ENCODE results near the gene PF4V1. TPM values are rescaled to one million over a fixed set of nuclear protein-coding genes. Genes with fewer than 3 reads are reported as not detected.
A peak's percentile ranks its signal among the peaks of the same experiment; 100 is the strongest.

Gene PF4V1
- total and polyA plus RNA-seq, 8 donors, result not detected

DNA sequence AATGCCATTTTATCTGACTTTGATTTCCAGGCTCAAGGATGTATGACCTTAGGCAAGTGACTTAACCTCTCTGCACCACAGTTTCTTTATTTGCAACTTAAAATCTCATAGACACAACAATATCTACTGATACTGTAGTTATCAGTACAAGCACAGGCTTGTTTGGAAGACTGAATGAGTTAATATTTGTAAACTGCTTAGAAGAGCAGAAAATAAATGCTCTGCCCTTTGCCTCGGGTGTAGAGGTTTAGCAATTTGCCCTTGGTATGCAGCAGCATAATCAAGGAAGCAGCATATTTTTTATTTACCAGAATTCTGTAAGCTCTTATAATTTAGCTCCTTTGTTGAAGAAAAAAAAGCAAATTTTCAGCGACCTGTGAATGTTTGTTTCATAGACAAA is 13.2 kb downstream of the PF4V1 start:
- TF ChIP-seq EP300 (IDR thresholded peaks at IDR 0.05) (no peak), POLR2AphosphoS5 (IDR thresholded peaks at IDR 0.05) (no peak), POLR2A (IDR thresholded peaks at IDR 0.05) (no peak)
- TF ChIP-seq, protein P1, sequence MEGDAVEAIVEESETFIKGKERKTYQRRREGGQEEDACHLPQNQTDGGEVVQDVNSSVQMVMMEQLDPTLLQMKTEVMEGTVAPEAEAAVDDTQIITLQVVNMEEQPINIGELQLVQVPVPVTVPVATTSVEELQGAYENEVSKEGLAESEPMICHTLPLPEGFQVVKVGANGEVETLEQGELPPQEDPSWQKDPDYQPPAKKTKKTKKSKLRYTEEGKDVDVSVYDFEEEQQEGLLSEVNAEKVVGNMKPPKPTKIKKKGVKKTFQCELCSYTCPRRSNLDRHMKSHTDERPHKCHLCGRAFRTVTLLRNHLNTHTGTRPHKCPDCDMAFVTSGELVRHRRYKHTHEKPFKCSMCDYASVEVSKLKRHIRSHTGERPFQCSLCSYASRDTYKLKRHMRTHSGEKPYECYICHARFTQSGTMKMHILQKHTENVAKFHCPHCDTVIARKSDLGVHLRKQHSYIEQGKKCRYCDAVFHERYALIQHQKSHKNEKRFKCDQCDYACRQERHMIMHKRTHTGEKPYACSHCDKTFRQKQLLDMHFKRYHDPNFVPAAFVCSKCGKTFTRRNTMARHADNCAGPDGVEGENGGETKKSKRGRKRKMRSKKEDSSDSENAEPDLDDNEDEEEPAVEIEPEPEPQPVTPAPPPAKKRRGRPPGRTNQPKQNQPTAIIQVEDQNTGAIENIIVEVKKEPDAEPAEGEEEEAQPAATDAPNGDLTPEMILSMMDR (IDR thresholded peaks at IDR 0.05), result no peak
- 33 to 42% (median 39%) methylated on average over 2 of the region's 2 CpGs for WGBS, 5 donors
- peaks cover 0 to 10% (median 8%) of the 10 kb centered on the region in 3 donors for H3K27me3 ChIP-seq
- intact Hi-C loops (cut with DNase I; ENCODE audit: low total_unique reads), result no loop called here
- no peak overlapping the region for H3K4me3 ChIP-seq
- no peaks in the 10 kb centered on the region for H3K36me3 ChIP-seq
- H3K27ac ChIP-seq, result no peak overlapping the region
- H3K9me3 ChIP-seq, result no peaks in the 10 kb centered on the region
- no peak for DNase-seq
- H3K4me1 ChIP-seq, result peaks cover 3 to 20% (median 18%) of the 10 kb centered on the region in 4 donors

DNA sequence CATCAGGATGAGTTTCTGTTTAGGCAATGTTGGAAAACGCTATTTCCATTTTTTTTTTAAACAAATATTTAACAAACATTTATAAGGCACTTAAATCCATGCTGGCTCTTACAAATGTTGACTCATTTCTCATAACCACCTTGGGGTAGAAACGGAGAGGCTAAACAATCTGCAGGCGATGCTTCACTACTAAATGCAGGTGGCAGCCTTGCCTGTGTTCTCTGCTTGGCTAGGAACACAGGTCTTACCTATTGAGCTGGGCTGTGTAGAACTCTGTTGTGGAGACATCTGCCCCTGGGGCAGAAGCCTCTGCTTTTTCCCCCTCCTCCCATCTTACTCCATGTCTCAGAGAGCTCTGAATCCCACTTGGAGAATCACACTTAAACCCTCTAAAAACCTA is 14.7 kb downstream of the PF4V1 start:
- peak; percentile 40 to 73 for DNase-seq
- H3K4me3 ChIP-seq, result peak overlapping the region in 1 of 4 donors; percentile 65
- 32 to 58% (median 40%) methylated on average over 3 of the region's 3 CpGs for WGBS, 5 donors
- H3K27me3 ChIP-seq, result peaks cover 0 to 10% (median 8%) of the 10 kb centered on the region in 3 donors
- H3K9me3 ChIP-seq, result no peaks in the 10 kb centered on the region
- H3K27ac ChIP-seq, result peak overlapping the region in 1 of 5 donors; percentile 79
- H3K4me1 ChIP-seq, result peaks cover 3 to 20% (median 18%) of the 10 kb centered on the region in 4 donors
- TF ChIP-seq, protein P1 (IDR thresholded peaks at IDR 0.05), result no peak
- TF ChIP-seq POLR2AphosphoS5 (IDR thresholded peaks at IDR 0.05) (no peak), POLR2A (IDR thresholded peaks at IDR 0.05) (no peak), EP300 (IDR thresholded peaks at IDR 0.05) (no peak)
- H3K36me3 ChIP-seq, result no peaks in the 10 kb centered on the region
- intact Hi-C loops (cut with DNase I; ENCODE audit: low total_unique reads), result no loop called here

GRCh38 chr4:73868206-73869129 is 15.4 kb downstream of the PF4V1 start:
- Histone ChIP-seq H3K9me3 (no peaks in the 10 kb centered on the region), H3K4me1 (peaks cover 3 to 20% (median 18%) of the 10 kb centered on the region in 4 donors), H3K36me3 (no peaks in the 10 kb centered on the region), H3K4me3 (peak overlapping the region; percentile 53 to 65 (median 58)), H3K27ac (peak overlapping the region; percentile 37 to 80 (median 63)), H3K27me3 (peaks cover 0 to 10% (median 8%) of the 10 kb centered on the region in 3 donors)
- 30 to 34% (median 30%) methylated on average over 16 of the region's 16 CpGs for WGBS, 5 donors
- intact Hi-C loops (cut with DNase I; ENCODE audit: low total_unique reads), result no loop called here
- TF ChIP-seq POLR2AphosphoS5 (IDR thresholded peaks at IDR 0.05), result no peak
- no peak for TF ChIP-seq POLR2A (IDR thresholded peaks at IDR 0.05)
- TF ChIP-seq, protein P1 (IDR thresholded peaks at IDR 0.05), result no peak
- no peak for TF ChIP-seq EP300 (IDR thresholded peaks at IDR 0.05)
- no peak for DNase-seq

DNA sequence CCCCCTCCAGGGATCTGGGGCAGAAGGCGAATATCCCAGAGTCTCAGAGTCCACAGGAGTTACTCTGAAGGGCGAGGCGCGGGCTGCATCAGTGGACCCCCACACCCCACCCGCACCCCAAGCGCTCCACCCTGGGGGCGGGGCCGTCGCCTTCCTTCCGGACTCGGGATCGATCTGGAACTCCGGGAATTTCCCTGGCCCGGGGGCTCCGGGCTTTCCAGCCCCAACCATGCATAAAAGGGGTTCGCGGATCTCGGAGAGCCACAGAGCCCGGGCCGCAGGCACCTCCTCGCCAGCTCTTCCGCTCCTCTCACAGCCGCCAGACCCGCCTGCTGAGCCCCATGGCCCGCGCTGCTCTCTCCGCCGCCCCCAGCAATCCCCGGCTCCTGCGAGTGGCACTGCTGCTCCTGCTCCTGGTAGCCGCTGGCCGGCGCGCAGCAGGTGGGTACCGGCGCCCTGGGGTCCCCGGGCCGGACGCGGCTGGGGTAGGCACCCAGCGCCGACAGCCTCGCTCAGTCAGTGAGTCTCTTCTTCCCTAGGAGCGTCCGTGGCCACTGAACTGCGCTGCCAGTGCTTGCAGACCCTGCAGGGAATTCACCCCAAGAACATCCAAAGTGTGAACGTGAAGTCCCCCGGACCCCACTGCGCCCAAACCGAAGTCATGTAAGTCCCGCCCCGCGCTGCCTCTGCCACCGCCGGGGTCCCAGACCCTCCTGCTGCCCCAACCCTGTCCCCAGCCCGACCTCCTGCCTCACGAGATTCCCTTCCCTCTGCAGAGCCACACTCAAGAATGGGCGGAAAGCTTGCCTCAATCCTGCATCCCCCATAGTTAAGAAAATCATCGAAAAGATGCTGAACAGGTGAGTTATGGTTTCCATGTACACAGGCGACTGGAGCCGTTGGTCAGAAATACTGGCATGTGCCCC is 16.3 kb downstream of the PF4V1 start, which contains the start of gene CXCL1:
CXCL1 (plus strand) TSS at position 264 of the 926 bp plus-strand sequence; CDS start at position 342, 78 bp downstream.
- Histone ChIP-seq H3K4me3 (peak within 1 kb of the TSS; percentile 53 to 65 (median 58)), H3K27ac (peak within 1 kb of the TSS; percentile 37 to 80 (median 63)), H3K27me3 (peaks cover 0 to 15% (median 8%) of the 10 kb centered on the region in 3 donors), H3K4me1 (peaks cover 3 to 20% (median 18%) of the 10 kb centered on the region in 4 donors), H3K9me3 (no peaks in the 10 kb centered on the region), H3K36me3 (no peaks in the 10 kb centered on the region)
- 9 to 31% (median 12%) methylated on average over 14 to 61 of the region's 61 CpGs for WGBS, 5 donors
- no peak for TF ChIP-seq EP300 (IDR thresholded peaks at IDR 0.05)
- TF ChIP-seq, protein P1 (IDR thresholded peaks at IDR 0.05), result no peak
- no peak for TF ChIP-seq POLR2AphosphoS5 (IDR thresholded peaks at IDR 0.05)
- TF ChIP-seq POLR2A (IDR thresholded peaks at IDR 0.05), result no peak
- intact Hi-C loops (cut with DNase I; ENCODE audit: low total_unique reads), result no loop called here
- DNase-seq, result peak; percentile 50 to 74
